Spleen (tissue), 11 donors: Measurements from ENCODE around the gene IL17B. TPM values are rescaled to one million over a fixed set of nuclear protein-coding genes. Genes with fewer than 3 reads are reported as not detected.

Source experiments
- DNase-seq: peaks from one replicate; pipeline ENCODE4 v3.0.0-alpha.2; 2020
- H3K27ac ChIP-seq, 8 donors: fragments of 200-600 bp; sonication (generic) in 7 of 8; 1 replicate in 4 of 8; 2 replicates in 4 of 8; pipeline versions ENCODE4 v1.5.0 to v1.8.0; 2016 to 2021; ENCODE audit warnings: inconsistent platforms in 4 of 8, mild to moderate bottlenecking in 4 of 8, moderate library complexity in 1 of 8
- H3K27me3 ChIP-seq, 7 donors: fragments of 200-600 bp; sonication (generic) in 6 of 7; replicated peaks in 1 of 7; 1 replicate in 4 of 7; 2 replicates in 3 of 7; pipeline versions ENCODE4 v1.5.0 to v1.8.0; 2016 to 2021; ENCODE audit warnings: inconsistent platforms in 3 of 7, mild to moderate bottlenecking in 1 of 7
- H3K36me3 ChIP-seq, 6 donors: fragments of 200-600 bp; sonication (generic) in 5 of 6; 1 replicate in 4 of 6; 2 replicates in 2 of 6; pipeline versions ENCODE4 v1.5.0 to v1.8.0; 2016 to 2021; ENCODE audit warnings: inconsistent platforms in 2 of 6
- H3K4me1 ChIP-seq, 6 donors: fragments of 200-600 bp; sonication (generic) in 5 of 6; 1 replicate in 3 of 6; 2 replicates in 3 of 6; pipeline versions ENCODE4 v1.5.0 to v1.8.0; 2016 to 2021; ENCODE audit warnings: inconsistent platforms in 3 of 6
- H3K4me3 ChIP-seq, 8 donors: fragments of 200-600 bp; sonication (generic) in 7 of 8; 1 replicate in 4 of 8; 2 replicates in 4 of 8; pipeline versions ENCODE4 v1.5.0 to v1.8.0; 2016 to 2021; ENCODE audit warnings: inconsistent platforms in 4 of 8, mild to moderate bottlenecking in 4 of 8, moderate library complexity in 2 of 8
- H3K9me3 ChIP-seq, 8 donors: fragments of 200-600 bp; sonication (generic) in 7 of 8; 1 replicate in 4 of 8; 2 replicates in 4 of 8; pipeline versions ENCODE4 v1.5.0 to v1.8.0; 2016 to 2021; ENCODE audit warnings: inconsistent platforms in 4 of 8
- CTCF ChIP-seq, 11 experiments: fragments of 200-600 bp in 7 of 11; fragments of 450-650 bp in 4 of 11; sonication (generic) in 4 of 11; IDR thresholded peaks in 8 of 11; conservative IDR thresholded peaks in 3 of 11; 1 replicate in 7 of 11; 2 replicates in 4 of 11; pipeline versions ENCODE4 v1.4.0 to v1.8.0; 2016 to 2021; ENCODE audit warnings: antibody characterized with exemption in 11 of 11, inconsistent platforms in 4 of 11, mild to moderate bottlenecking in 1 of 11
- POLR2A ChIP-seq, 3 donors: fragments of 450-650 bp; IDR thresholded peaks; one replicate each; pipeline ENCODE4 v1.5.1; 2017; ENCODE audit warnings: antibody characterized with exemption in 3 of 3, mild to moderate bottlenecking in 1 of 3
- POLR2AphosphoS5 ChIP-seq, 3 donors: sonication (generic); formaldehyde crosslinking; IDR thresholded peaks; one replicate each; pipeline ENCODE4 v1.5.1; 2017; ENCODE audit warnings: antibody characterized with exemption in 3 of 3
- WGBS, 5 donors: extraction: QIAGEN DNeasy Blood & Tissue Kit in 3 of 5; methylation state at CpG; one replicate each; pipeline versions ENCODE4 v1.1.5 to v1.1.7; 2013 to 2018; 5-methylcytosine and 5-hydroxymethylcytosine counted together
- intact Hi-C: fragments of 100-400 bp; cut with DNase I; formaldehyde crosslinking; loops from one replicate; pipeline ENCODE4 v1.15.0; 2023; ENCODE audit warnings: low total_unique reads
- polyA plus RNA-seq, 3 donors: library from polyadenylated mRNA; stranded (reverse); fragments of 200-250 nt; gene quantifications; one replicate each; pipeline ENCODE4 v1.2.1, GENCODE V29; 2013
- total RNA-seq, 7 donors: library from RNA; depleted of rRNA in 3 of 7; stranded (reverse); fragments of >200 nt in 3 of 7; fragmentation: NEBNext Ultra II Directional in 4 of 7; extraction: Animal tissue kit (Norgen Biotek cat#: 25700) in 4 of 7; gene quantifications; one replicate each; pipeline versions ENCODE4 v1.1.0 to v1.2.1, GENCODE V29; 2016 to 2021
- donor health status: healthy with polysubstance abuse.
- donor health status: DM: no; HTN: no; CAD: no; lungs with moderate emphysema.
- donor health status: DM: no; HTN: no; CAD: no.
- donor health status: Bipolar disorder and iron deficiency.
- donor health status: healthy.
- donor health status: DM: no; HTN: no; CAD: no.
- donor health status: DM: yes; HTN: yes; CAD: no.

The IL17B gene
- total and polyA plus RNA-seq, 10 donors: 0.30 to 1.4 (median 0.60) TPM; not detected in 4

GRCh38 chr5:149367249-149367971, 11.7 kb downstream of the IL17B start:
- no peak for TF ChIP-seq POLR2AphosphoS5 (IDR thresholded peaks at IDR 0.05)
- TF ChIP-seq POLR2A (IDR thresholded peaks at IDR 0.05): no peak
- peak; percentile 22 to 85 (median 69) for TF ChIP-seq CTCF (IDR thresholded peaks at IDR 0.05 in 8 of 11, conservative IDR thresholded peaks at IDR 0.05 in 3 of 11)
- H3K36me3 ChIP-seq: peaks cover 0 to 3% (median 0%) of the 10 kb centered on the region in 6 donors
- peak overlapping the region in 1 of 8 donors; percentile 26 for H3K27ac ChIP-seq
- no peaks in the 10 kb centered on the region for H3K27me3 ChIP-seq
- H3K4me3 ChIP-seq: no peak overlapping the region
- no peaks in the 10 kb centered on the region for H3K9me3 ChIP-seq
- intact Hi-C loops: no loop called here
- H3K4me1 ChIP-seq: peaks cover 0 to 20% (median 4%) of the 10 kb centered on the region in 6 donors
- DNase-seq: no peak
- WGBS, 5 donors: 39 to 58% (median 49%) methylated on average over 13 to 14 of the region's 14 CpGs

- peaks cover 0 to 15% (median 4%) of the 10 kb centered on the region in 6 donors for H3K4me1 ChIP-seq
- 75 to 100% (median 95%) methylated on average over 1 of the region's 1 CpG for WGBS, 5 donors
- intact Hi-C loops: no loop called here
Observed at GRCh38 chr5:149366169-149366729, 12.8 kb downstream of the IL17B start.

GRCh38 chr5:149365418-149365817, 13.7 kb downstream of the IL17B start:
- 91 to 96% (median 93%) methylated on average over 5 to 6 of the region's 6 CpGs for WGBS, 5 donors
- Histone ChIP-seq H3K4me3 (no peak overlapping the region), H3K36me3 (peaks cover 0 to 3% (median 0%) of the 10 kb centered on the region in 6 donors), H3K4me1 (peaks cover 0 to 18% (median 6%) of the 10 kb centered on the region in 6 donors), H3K27ac (no peak overlapping the region), H3K9me3 (no peaks in the 10 kb centered on the region), H3K27me3 (no peaks in the 10 kb centered on the region)
- DNase-seq: no peak
- TF ChIP-seq POLR2AphosphoS5 (IDR thresholded peaks at IDR 0.05) (no peak), POLR2A (IDR thresholded peaks at IDR 0.05) (no peak), CTCF (IDR thresholded peaks at IDR 0.05 in 8 of 11, conservative IDR thresholded peaks at IDR 0.05 in 3 of 11) (no peak)
- intact Hi-C loops: no loop called here

More at GRCh38 chr5:149366169-149366729, 12.8 kb downstream of the IL17B start:
- TF ChIP-seq CTCF (IDR thresholded peaks at IDR 0.05 in 8 of 11, conservative IDR thresholded peaks at IDR 0.05 in 3 of 11): no peak
- TF ChIP-seq POLR2AphosphoS5 (IDR thresholded peaks at IDR 0.05): no peak
- no peak for TF ChIP-seq POLR2A (IDR thresholded peaks at IDR 0.05)
- no peak overlapping the region for H3K4me3 ChIP-seq
- H3K27ac ChIP-seq: no peak overlapping the region
- DNase-seq: no peak
- H3K27me3 ChIP-seq: no peaks in the 10 kb centered on the region
- no peaks in the 10 kb centered on the region for H3K9me3 ChIP-seq
- peaks cover 0 to 3% (median 0%) of the 10 kb centered on the region in 6 donors for H3K36me3 ChIP-seq

GRCh38 chr5:149364719-149365118, 14.4 kb downstream of the IL17B start:
- Histone ChIP-seq H3K36me3 (peaks cover 0 to 3% (median 0%) of the 10 kb centered on the region in 6 donors), H3K4me3 (no peak overlapping the region), H3K27ac (no peak overlapping the region), H3K27me3 (no peaks in the 10 kb centered on the region), H3K9me3 (no peaks in the 10 kb centered on the region), H3K4me1 (peaks cover 0 to 25% (median 12%) of the 10 kb centered on the region in 6 donors)
- TF ChIP-seq POLR2A (IDR thresholded peaks at IDR 0.05) (no peak), POLR2AphosphoS5 (IDR thresholded peaks at IDR 0.05) (no peak), CTCF (IDR thresholded peaks at IDR 0.05 in 8 of 11, conservative IDR thresholded peaks at IDR 0.05 in 3 of 11) (no peak)
- WGBS, 5 donors: 97 to 100% (median 98%) methylated on average over 2 of the region's 2 CpGs
- DNase-seq: no peak
- intact Hi-C loops: no loop called here
